ENCODE results near the gene KRT39.

DNA sequence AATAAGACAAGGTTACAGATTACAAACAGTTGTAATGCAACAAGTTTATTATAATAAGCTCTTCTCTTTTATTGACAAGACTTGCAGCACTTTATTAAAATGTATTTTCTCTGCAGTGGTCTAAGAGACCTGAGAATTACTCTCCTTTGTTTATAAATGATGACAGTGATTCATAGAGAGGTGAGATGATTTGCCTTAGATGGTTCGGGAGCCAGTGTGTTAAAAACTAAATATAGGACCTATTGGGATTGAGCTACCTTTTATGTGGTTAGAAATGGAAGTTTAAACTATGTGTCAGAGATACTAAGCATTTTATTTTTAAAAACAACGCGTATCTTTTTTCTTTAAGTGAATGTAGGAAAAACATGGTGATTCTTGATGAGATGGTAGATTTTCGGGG, 30.1 kb upstream of the KRT39 start:
- TF ChIP-seq, protein P1, sequence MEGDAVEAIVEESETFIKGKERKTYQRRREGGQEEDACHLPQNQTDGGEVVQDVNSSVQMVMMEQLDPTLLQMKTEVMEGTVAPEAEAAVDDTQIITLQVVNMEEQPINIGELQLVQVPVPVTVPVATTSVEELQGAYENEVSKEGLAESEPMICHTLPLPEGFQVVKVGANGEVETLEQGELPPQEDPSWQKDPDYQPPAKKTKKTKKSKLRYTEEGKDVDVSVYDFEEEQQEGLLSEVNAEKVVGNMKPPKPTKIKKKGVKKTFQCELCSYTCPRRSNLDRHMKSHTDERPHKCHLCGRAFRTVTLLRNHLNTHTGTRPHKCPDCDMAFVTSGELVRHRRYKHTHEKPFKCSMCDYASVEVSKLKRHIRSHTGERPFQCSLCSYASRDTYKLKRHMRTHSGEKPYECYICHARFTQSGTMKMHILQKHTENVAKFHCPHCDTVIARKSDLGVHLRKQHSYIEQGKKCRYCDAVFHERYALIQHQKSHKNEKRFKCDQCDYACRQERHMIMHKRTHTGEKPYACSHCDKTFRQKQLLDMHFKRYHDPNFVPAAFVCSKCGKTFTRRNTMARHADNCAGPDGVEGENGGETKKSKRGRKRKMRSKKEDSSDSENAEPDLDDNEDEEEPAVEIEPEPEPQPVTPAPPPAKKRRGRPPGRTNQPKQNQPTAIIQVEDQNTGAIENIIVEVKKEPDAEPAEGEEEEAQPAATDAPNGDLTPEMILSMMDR (IDR thresholded peaks at IDR 0.05; ENCODE audit: poor library complexity): no peak
- no peak for TF ChIP-seq EZH2 (IDR thresholded peaks at IDR 0.05; ENCODE audit: borderline replicate concordance)
